ENCODE data around the gene PPP1R7. TPM values are rescaled to one million over a fixed set of nuclear protein-coding genes. Genes with fewer than 3 reads are reported as not detected.

The PPP1R7 gene
- total and polyA plus RNA-seq, 2 donors from 2014 or later, result 64.6 to 94.9 TPM

- no peak overlapping the region for H3K4me3 ChIP-seq (ENCODE audit: low read length in 3 of 3)
- H3K27ac ChIP-seq (ENCODE audit: low read depth in 2 of 2, low read length in 2 of 2), result no peak overlapping the region
- H3K4me1 ChIP-seq (ENCODE audit: control insufficient read depth in 2 of 3, insufficient read depth in 2 of 3, low read depth in 1 of 3, low read length in 3 of 3), result peaks cover 0 to under 1% (median 0%) of the 10 kb centered on the region in 3 donors
- no peak for TF ChIP-seq CTCF (IDR thresholded peaks at IDR 0.05; ENCODE audit: borderline replicate concordance, extremely low read depth, insufficient read depth)
- no peaks in the 10 kb centered on the region for H3K9me3 ChIP-seq (ENCODE audit: control insufficient read depth in 2 of 3, insufficient read depth in 1 of 3, low read length in 3 of 3)
- FAIRE-seq, result no peak
- intact Hi-C loops (cut with DNase I), result no loop called here
- no peaks in the 10 kb centered on the region for H3K36me3 ChIP-seq (ENCODE audit: control insufficient read depth in 2 of 3, insufficient read depth in 3 of 3, low read length in 3 of 3)
- no peak overlapping the region for H3K9ac ChIP-seq (ENCODE audit: low read length in 3 of 3)
- DNase-seq, result peak in 1 of 5 donors; percentile 40
- no peaks in the 10 kb centered on the region for H3K27me3 ChIP-seq (ENCODE audit: control insufficient read depth, insufficient read depth, low read length)
Observed at GRCh38 chr2:241140445-241140840, 9.8 kb upstream of the PPP1R7 start.

- Histone ChIP-seq H3K9me3 (ENCODE audit: control insufficient read depth in 2 of 3, insufficient read depth in 1 of 3, low read length in 3 of 3) (no peaks in the 10 kb centered on the region), H3K9ac (ENCODE audit: low read length in 3 of 3) (no peak overlapping the region), H3K27me3 (ENCODE audit: control insufficient read depth, insufficient read depth, low read length) (no peaks in the 10 kb centered on the region), H3K4me3 (ENCODE audit: low read length in 3 of 3) (no peak overlapping the region), H3K4me1 (ENCODE audit: control insufficient read depth in 2 of 3, insufficient read depth in 2 of 3, low read depth in 1 of 3, low read length in 3 of 3) (no peaks in the 10 kb centered on the region), H3K27ac (ENCODE audit: low read depth in 2 of 2, low read length in 2 of 2) (no peak overlapping the region), H3K36me3 (ENCODE audit: control insufficient read depth in 2 of 3, insufficient read depth in 3 of 3, low read length in 3 of 3) (no peaks in the 10 kb centered on the region)
- intact Hi-C loops (cut with DNase I), result no loop called here
- DNase-seq, result peak in 1 of 5 donors; percentile 26
- FAIRE-seq, result no peak
- no peak for TF ChIP-seq CTCF (IDR thresholded peaks at IDR 0.05; ENCODE audit: borderline replicate concordance, extremely low read depth, insufficient read depth)
Observed at GRCh38 chr2:241141214-241141770, 9.0 kb upstream of the PPP1R7 start.

- Histone ChIP-seq H3K4me3 (ENCODE audit: low read length in 3 of 3) (no peak overlapping the region), H3K9ac (ENCODE audit: low read length in 3 of 3) (no peak overlapping the region), H3K27me3 (ENCODE audit: control insufficient read depth, insufficient read depth, low read length) (no peaks in the 10 kb centered on the region), H3K4me1 (ENCODE audit: control insufficient read depth in 2 of 3, insufficient read depth in 2 of 3, low read depth in 1 of 3, low read length in 3 of 3) (no peaks in the 10 kb centered on the region), H3K36me3 (ENCODE audit: control insufficient read depth in 2 of 3, insufficient read depth in 3 of 3, low read length in 3 of 3) (no peaks in the 10 kb centered on the region), H3K27ac (ENCODE audit: low read depth in 2 of 2, low read length in 2 of 2) (no peak overlapping the region), H3K9me3 (ENCODE audit: control insufficient read depth in 2 of 3, insufficient read depth in 1 of 3, low read length in 3 of 3) (no peaks in the 10 kb centered on the region)
- intact Hi-C loops (cut with DNase I), result no loop called here
- FAIRE-seq, result no peak
- TF ChIP-seq CTCF (IDR thresholded peaks at IDR 0.05; ENCODE audit: borderline replicate concordance, extremely low read depth, insufficient read depth), result no peak
- peak in 1 of 5 donors; percentile 9 for DNase-seq
Observed at GRCh38 chr2:241142063-241142462, 8.2 kb upstream of the PPP1R7 start.

GRCh38 chr2:241142593-241142992, 7.7 kb upstream of the PPP1R7 start:
- intact Hi-C loops (cut with DNase I), result no loop called here
- Histone ChIP-seq H3K27me3 (ENCODE audit: control insufficient read depth, insufficient read depth, low read length) (no peaks in the 10 kb centered on the region), H3K9ac (ENCODE audit: low read length in 3 of 3) (no peak overlapping the region), H3K4me1 (ENCODE audit: control insufficient read depth in 2 of 3, insufficient read depth in 2 of 3, low read depth in 1 of 3, low read length in 3 of 3) (no peaks in the 10 kb centered on the region), H3K36me3 (ENCODE audit: control insufficient read depth in 2 of 3, insufficient read depth in 3 of 3, low read length in 3 of 3) (no peaks in the 10 kb centered on the region), H3K27ac (ENCODE audit: low read depth in 2 of 2, low read length in 2 of 2) (no peak overlapping the region), H3K9me3 (ENCODE audit: control insufficient read depth in 2 of 3, insufficient read depth in 1 of 3, low read length in 3 of 3) (no peaks in the 10 kb centered on the region), H3K4me3 (ENCODE audit: low read length in 3 of 3) (no peak overlapping the region)
- FAIRE-seq (no peak), DNase-seq (peak in 1 of 5 donors; percentile 26)
- TF ChIP-seq CTCF (IDR thresholded peaks at IDR 0.05; ENCODE audit: borderline replicate concordance, extremely low read depth, insufficient read depth), result no peak

Data from kidney (tissue), 14 donors.